A549 (cell line): Measurements from ENCODE around the gene UBE2S. TPM values are rescaled to one million over a fixed set of nuclear protein-coding genes. Genes with fewer than 3 reads are reported as not detected.

Experiments used
- ATAC-seq, 2 experiments: fragments of 200-7000 bp in 1 of 2; fragments of >200 bp in 1 of 2; cut with Nextera tagmentation in 1 of 2; cut with Tn5 transposase in 1 of 2; 3 replicates each; pipeline versions ENCODE4 v1.8.0 to v1.9.1; 2018 to 2020; ENCODE audit warnings: mild to moderate bottlenecking in 1 of 2, moderate library complexity in 1 of 2
- CTCF ChIA-PET: fragments of 300-600 bp; sonication (Branson Sonifier 250); formaldehyde crosslinking; extraction: SDS; loops from one replicate; lab custom pipeline; 2021; ENCODE audit warnings: antibody characterized with exemption, inconsistent platforms; lab: Yijun Ruan, JAX
- POLR2A ChIA-PET: fragments of 350-600 bp; formaldehyde crosslinking; extraction: SDS; loops from one replicate; lab custom pipeline; 2021; ENCODE audit warnings: antibody characterized with exemption, inconsistent platforms; lab: Yijun Ruan, JAX
- DNase-seq, 2 experiments: peaks; one replicate each; pipeline versions ENCODE4 v3.0.0 to v3.0.0-alpha.2; 2011 to 2016; ENCODE audit warnings: low read depth in 1 of 2, low spot score in 1 of 2
- FAIRE-seq: peaks from 2 replicates; lab custom pipeline; 2011; peaks lifted over from hg19 to GRCh38; lab: Jason Lieb, UNC
- H3K27ac ChIP-seq, 2 experiments: fragments of >200 bp; sonication (Bioruptor Twin); formaldehyde crosslinking; 3 replicates each; pipeline ENCODE4 v1.5.1; 2016 to 2017
- H3K4me1 ChIP-seq: fragments of >200 bp; sonication (Bioruptor Twin); formaldehyde crosslinking; 3 replicates; pipeline ENCODE4 v1.6.1; 2016
- H3K4me2 ChIP-seq: fragments of >200 bp; sonication (Bioruptor Twin); formaldehyde crosslinking; 3 replicates; pipeline ENCODE4 v1.6.1; 2016
- H3K4me3 ChIP-seq: fragments of >200 bp; sonication (Bioruptor Twin); formaldehyde crosslinking; 3 replicates; pipeline ENCODE4 v1.5.1; 2016
- H3K9me3 ChIP-seq: fragments of >200 bp; sonication (Bioruptor Twin); formaldehyde crosslinking; 3 replicates; pipeline ENCODE4 v1.6.1; 2016
- CBX2 ChIP-seq: fragments of 200-600 bp; sonication (generic); IDR thresholded peaks from 2 replicates; pipeline ENCODE4 v1.6.1; 2016; ENCODE audit warnings: low read depth, mild to moderate bottlenecking, borderline replicate concordance
- EP300 ChIP-seq, 2 experiments: fragments of >200 bp; sonication (Bioruptor Twin); formaldehyde crosslinking; IDR thresholded peaks; 2 replicates in 1 of 2; 3 replicates in 1 of 2; pipeline ENCODE4 v1.6.1; 2016 to 2017
- FOXS1 ChIP-seq: fragments of 250-450 bp; sonication (Bioruptor Pico); IDR thresholded peaks from 2 replicates; pipeline ENCODE4 v1.5.0; 2020; ENCODE audit warnings: mild to moderate bottlenecking, moderate library complexity
- HEYL ChIP-seq: fragments of 250-450 bp; sonication (Bioruptor Pico); IDR thresholded peaks from 2 replicates; pipeline ENCODE4 v1.8.0; 2021; ENCODE audit warnings: mild to moderate bottlenecking, moderate library complexity
- JUN ChIP-seq, 2 experiments: fragments of >200 bp; sonication (Bioruptor Twin); formaldehyde crosslinking; IDR thresholded peaks; 2 replicates in 1 of 2; 3 replicates in 1 of 2; pipeline ENCODE4 v1.6.1; 2016 to 2017
- KDM5A ChIP-seq: fragments of 200-600 bp; sonication (generic); IDR thresholded peaks from 2 replicates; pipeline ENCODE4 v1.6.1; 2016; ENCODE audit warnings: antibody characterized with exemption, mild to moderate bottlenecking
- MYC ChIP-seq: IDR thresholded peaks from 2 replicates; pipeline ENCODE4 v1.6.1; 2012; ENCODE audit warnings: mild to moderate bottlenecking, inconsistent platforms, low read length, improper control_type of control experiment, borderline replicate concordance
- PHF8 ChIP-seq: fragments of 200-600 bp; sonication (generic); IDR thresholded peaks from 2 replicates; pipeline ENCODE4 v1.6.1; 2016; ENCODE audit warnings: low read depth, mild to moderate bottlenecking, antibody characterized with exemption, moderate library complexity, borderline replicate concordance
- POLR2A ChIP-seq: IDR thresholded peaks from 2 replicates; pipeline ENCODE4 v1.6.1; 2012; ENCODE audit warnings: mild to moderate bottlenecking, low read length
- RAD21 ChIP-seq, 2 experiments: fragments of >200 bp in 1 of 2; sonication (Bioruptor Twin) in 1 of 2; formaldehyde crosslinking in 1 of 2; IDR thresholded peaks in 1 of 2; conservative IDR thresholded peaks in 1 of 2; 2 replicates in 1 of 2; 3 replicates in 1 of 2; pipeline ENCODE4 v1.6.1; 2012 to 2018; ENCODE audit warnings: inconsistent platforms in 1 of 2
- RARB ChIP-seq: fragments of 250-450 bp; sonication (Bioruptor Pico); IDR thresholded peaks from 2 replicates; pipeline ENCODE4 v1.8.0; 2021; ENCODE audit warnings: mild to moderate bottlenecking, moderate library complexity
- RFX5 ChIP-seq: fragments of 450-650 bp; IDR thresholded peaks from 2 replicates; pipeline ENCODE4 v1.7.1; 2014; ENCODE audit warnings: antibody characterized with exemption, mild to moderate bottlenecking, moderate library complexity
- RNF2 ChIP-seq: fragments of 200-600 bp; sonication (generic); IDR thresholded peaks from 2 replicates; pipeline ENCODE4 v1.6.1; 2016; ENCODE audit warnings: low read depth, mild to moderate bottlenecking, antibody characterized with exemption, moderate library complexity, borderline replicate concordance
- SMC3 ChIP-seq: fragments of >200 bp; sonication (Bioruptor Twin); formaldehyde crosslinking; IDR thresholded peaks from 3 replicates; pipeline ENCODE4 v1.6.1; 2018; ENCODE audit warnings: inconsistent platforms
- TFCP2L1 ChIP-seq: fragments of 250-450 bp; sonication (Bioruptor Pico); IDR thresholded peaks from 2 replicates; pipeline ENCODE4 v1.5.0; 2021; ENCODE audit warnings: mild to moderate bottlenecking
- ZFP36 ChIP-seq: fragments of 450-650 bp; IDR thresholded peaks from 2 replicates; pipeline ENCODE4 v1.6.1; 2014; ENCODE audit warnings: borderline replicate concordance; ENCODE audit not compliant: partially characterized antibody
- ZNF302 ChIP-seq: fragments of 250-450 bp; sonication (Bioruptor Pico); IDR thresholded peaks from 2 replicates; pipeline ENCODE4 v1.9.0; 2021; ENCODE audit warnings: inconsistent platforms, mild to moderate bottlenecking, moderate library complexity
- WGBS: methylation state at CpG from one replicate; pipeline ENCODE4 v1.1.6; 2017; ENCODE audit errors: missing lambda C conversion rate; 5-methylcytosine and 5-hydroxymethylcytosine counted together
- polyA plus RNA-seq, 4 experiments: library from polyadenylated mRNA; depleted of rRNA in 3 of 4; stranded (reverse); fragments of >200 nt; fragmentation: RNase III in 1 of 4; extraction: RNeasy Plus Mini Kit Qiagen cat#74134 plus additional on column Dnase treatment in 1 of 4; gene quantifications; 2 replicates in 3 of 4; 3 replicates in 1 of 4; pipeline ENCODE4 v1.2.3, GENCODE V29; 2011 to 2017
- TF ChIP-seq, protein P1 (sequence below): IDR thresholded peaks from 2 replicates; pipeline ENCODE4 v1.6.1; 2012; ENCODE audit warnings: low read depth, borderline replicate concordance
- TF ChIP-seq, protein P2 (sequence below): IDR thresholded peaks from 2 replicates; pipeline ENCODE4 v1.6.1; 2012
- TF ChIP-seq, protein P3 (sequence below): fragments of >200 bp; sonication (Bioruptor Twin); formaldehyde crosslinking; IDR thresholded peaks from 3 replicates; pipeline ENCODE4 v1.5.1; 2016
- TF ChIP-seq, protein P4 (sequence below): fragments of 200-600 bp; sonication (generic); IDR thresholded peaks from 2 replicates; pipeline ENCODE4 v1.6.1; 2016; ENCODE audit warnings: antibody characterized with exemption, mild to moderate bottlenecking, moderate library complexity
- TF ChIP-seq, protein P5 (sequence below): fragments of 250-450 bp; sonication (Bioruptor Pico); IDR thresholded peaks from 2 replicates; pipeline ENCODE4 v1.5.0; 2020; ENCODE audit warnings: low read depth, mild to moderate bottlenecking, moderate library complexity

UBE2S gene
- polyA plus RNA-seq, 2 of the 4 experiments (the other 2 are of a cell fraction) = 139 to 295 TPM

DNA sequence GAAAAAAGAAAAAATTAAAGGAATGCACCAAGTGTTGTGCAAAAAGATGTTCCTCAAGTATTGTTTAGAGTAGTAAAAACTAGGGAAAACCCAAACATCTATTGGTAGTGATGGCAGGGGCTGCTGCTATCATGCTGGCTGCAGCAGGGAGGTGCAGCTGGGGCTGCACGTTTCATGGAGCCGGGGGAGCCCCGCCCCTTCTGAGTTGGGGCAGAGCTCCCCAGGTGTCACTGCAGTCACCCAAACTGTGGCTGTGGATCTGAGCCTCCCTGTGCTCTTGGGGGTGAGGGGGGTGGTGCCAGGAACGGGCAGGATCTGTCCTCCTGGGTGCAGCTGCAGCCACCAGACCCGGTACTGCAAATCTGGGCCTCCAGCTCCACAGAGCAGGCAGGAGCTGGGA is 11.5 kb upstream of the UBE2S start:
- H3K27ac ChIP-seq = no peak overlapping the region
- WGBS = 39% methylated on average over 5 of the region's 5 CpGs
- peak in 1 of 2 experiments; percentile 13; a peak in 1 of 6 replicates for ATAC-seq

DNA sequence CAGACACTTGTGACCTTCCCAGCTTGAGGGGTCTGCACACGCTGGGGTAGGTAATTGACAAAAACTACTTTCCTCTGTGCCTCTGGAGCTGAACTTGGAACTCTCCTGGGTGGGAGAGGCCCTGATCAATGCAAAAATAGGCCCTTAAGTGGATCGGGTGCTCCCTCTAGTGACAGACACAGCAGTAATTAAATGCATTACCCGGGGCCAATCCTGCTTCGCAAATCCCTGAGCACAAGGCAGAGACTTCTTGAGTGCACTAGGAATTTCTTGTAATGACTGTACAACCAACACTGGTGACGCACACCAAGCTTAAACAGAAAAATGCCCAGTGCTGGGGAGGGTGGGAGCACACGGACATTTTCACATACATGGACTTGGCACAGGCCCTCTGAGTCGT is 10.6 kb upstream of the UBE2S start:
- TF ChIP-seq RFX5 (peak; percentile 45; the same call in 1 of the 2 replicates), SMC3 (peak; percentile 92), RAD21 (conservative IDR thresholded peaks at IDR 0.05 in 1 of 2, IDR thresholded peaks at IDR 0.05 in 1 of 2) (peak; percentile 97 to 99), RNF2 (no peak), EP300 (IDR thresholded peaks at IDR 0.05) (no peak)
- TF ChIP-seq, protein P1, sequence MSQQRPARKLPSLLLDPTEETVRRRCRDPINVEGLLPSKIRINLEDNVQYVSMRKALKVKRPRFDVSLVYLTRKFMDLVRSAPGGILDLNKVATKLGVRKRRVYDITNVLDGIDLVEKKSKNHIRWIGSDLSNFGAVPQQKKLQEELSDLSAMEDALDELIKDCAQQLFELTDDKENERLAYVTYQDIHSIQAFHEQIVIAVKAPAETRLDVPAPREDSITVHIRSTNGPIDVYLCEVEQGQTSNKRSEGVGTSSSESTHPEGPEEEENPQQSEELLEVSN = peak; percentile 50; the same call in 1 of the 2 replicates
- TF ChIP-seq, protein P2, sequence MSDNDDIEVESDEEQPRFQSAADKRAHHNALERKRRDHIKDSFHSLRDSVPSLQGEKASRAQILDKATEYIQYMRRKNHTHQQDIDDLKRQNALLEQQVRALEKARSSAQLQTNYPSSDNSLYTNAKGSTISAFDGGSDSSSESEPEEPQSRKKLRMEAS = peak; percentile 76
- TF ChIP-seq, protein P3, sequence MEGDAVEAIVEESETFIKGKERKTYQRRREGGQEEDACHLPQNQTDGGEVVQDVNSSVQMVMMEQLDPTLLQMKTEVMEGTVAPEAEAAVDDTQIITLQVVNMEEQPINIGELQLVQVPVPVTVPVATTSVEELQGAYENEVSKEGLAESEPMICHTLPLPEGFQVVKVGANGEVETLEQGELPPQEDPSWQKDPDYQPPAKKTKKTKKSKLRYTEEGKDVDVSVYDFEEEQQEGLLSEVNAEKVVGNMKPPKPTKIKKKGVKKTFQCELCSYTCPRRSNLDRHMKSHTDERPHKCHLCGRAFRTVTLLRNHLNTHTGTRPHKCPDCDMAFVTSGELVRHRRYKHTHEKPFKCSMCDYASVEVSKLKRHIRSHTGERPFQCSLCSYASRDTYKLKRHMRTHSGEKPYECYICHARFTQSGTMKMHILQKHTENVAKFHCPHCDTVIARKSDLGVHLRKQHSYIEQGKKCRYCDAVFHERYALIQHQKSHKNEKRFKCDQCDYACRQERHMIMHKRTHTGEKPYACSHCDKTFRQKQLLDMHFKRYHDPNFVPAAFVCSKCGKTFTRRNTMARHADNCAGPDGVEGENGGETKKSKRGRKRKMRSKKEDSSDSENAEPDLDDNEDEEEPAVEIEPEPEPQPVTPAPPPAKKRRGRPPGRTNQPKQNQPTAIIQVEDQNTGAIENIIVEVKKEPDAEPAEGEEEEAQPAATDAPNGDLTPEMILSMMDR = peak; percentile 95
- TF ChIP-seq, protein P4, sequence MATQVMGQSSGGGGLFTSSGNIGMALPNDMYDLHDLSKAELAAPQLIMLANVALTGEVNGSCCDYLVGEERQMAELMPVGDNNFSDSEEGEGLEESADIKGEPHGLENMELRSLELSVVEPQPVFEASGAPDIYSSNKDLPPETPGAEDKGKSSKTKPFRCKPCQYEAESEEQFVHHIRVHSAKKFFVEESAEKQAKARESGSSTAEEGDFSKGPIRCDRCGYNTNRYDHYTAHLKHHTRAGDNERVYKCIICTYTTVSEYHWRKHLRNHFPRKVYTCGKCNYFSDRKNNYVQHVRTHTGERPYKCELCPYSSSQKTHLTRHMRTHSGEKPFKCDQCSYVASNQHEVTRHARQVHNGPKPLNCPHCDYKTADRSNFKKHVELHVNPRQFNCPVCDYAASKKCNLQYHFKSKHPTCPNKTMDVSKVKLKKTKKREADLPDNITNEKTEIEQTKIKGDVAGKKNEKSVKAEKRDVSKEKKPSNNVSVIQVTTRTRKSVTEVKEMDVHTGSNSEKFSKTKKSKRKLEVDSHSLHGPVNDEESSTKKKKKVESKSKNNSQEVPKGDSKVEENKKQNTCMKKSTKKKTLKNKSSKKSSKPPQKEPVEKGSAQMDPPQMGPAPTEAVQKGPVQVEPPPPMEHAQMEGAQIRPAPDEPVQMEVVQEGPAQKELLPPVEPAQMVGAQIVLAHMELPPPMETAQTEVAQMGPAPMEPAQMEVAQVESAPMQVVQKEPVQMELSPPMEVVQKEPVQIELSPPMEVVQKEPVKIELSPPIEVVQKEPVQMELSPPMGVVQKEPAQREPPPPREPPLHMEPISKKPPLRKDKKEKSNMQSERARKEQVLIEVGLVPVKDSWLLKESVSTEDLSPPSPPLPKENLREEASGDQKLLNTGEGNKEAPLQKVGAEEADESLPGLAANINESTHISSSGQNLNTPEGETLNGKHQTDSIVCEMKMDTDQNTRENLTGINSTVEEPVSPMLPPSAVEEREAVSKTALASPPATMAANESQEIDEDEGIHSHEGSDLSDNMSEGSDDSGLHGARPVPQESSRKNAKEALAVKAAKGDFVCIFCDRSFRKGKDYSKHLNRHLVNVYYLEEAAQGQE = no peak
- peak; percentile 94 for FAIRE-seq
- POLR2A ChIA-PET = interaction anchor here (2.0 kb wide), 1 partner anchor 11 kb away, joined by 18 read pairs; the partner anchor contains the start of gene UBE2S

More for the DNA sequence above, 11.5 kb upstream of the UBE2S start:
- FAIRE-seq (no peak), DNase-seq (no peak)
- Histone ChIP-seq H3K9me3 (no peaks in the 10 kb centered on the region), H3K4me3 (no peak overlapping the region), H3K4me1 (peaks cover 8% of the 10 kb centered on the region; the same call in 1 of the 3 replicates), H3K4me2 (no peak overlapping the region)
- POLR2A ChIA-PET = interaction anchor here (0.7 to 2.0 kb wide), 3 partner anchors 12 to 334 kb away, joined by 4 to 18 read pairs (median 4); partner anchors contain the start of gene UBE2S
- CTCF ChIA-PET = interaction anchor here (0.7 to 5.7 kb wide), 58 partner anchors 9 to 336 kb away, joined by 3 to 107 read pairs (median 7); partner anchors contain the start of genes DNAAF3, HSPBP1, PPP1R12C and SHISA7
- TF ChIP-seq RNF2 (no peak), ZNF302 (CRISPR knock-in tag) (no peak), JUN (IDR thresholded peaks at IDR 0.05) (no peak), RARB (CRISPR knock-in tag) (no peak), HEYL (no peak), CBX2 (no peak), PHF8 (no peak), TFCP2L1 (no peak), ZFP36 (no peak), KDM5A (no peak), FOXS1 (no peak), MYC (no peak), POLR2A (no peak)
- TF ChIP-seq, protein P3 = no peak
- TF ChIP-seq, protein P5, sequence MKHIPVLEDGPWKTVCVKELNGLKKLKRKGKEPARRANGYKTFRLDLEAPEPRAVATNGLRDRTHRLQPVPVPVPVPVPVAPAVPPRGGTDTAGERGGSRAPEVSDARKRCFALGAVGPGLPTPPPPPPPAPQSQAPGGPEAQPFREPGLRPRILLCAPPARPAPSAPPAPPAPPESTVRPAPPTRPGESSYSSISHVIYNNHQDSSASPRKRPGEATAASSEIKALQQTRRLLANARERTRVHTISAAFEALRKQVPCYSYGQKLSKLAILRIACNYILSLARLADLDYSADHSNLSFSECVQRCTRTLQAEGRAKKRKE (CRISPR knock-in tag) = no peak
- TF ChIP-seq, protein P2 = no peak

More for the DNA sequence above, 10.6 kb upstream of the UBE2S start:
- peaks cover 8% of the 10 kb centered on the region; the same call in 1 of the 3 replicates for H3K4me1 ChIP-seq
- DNase-seq = peak; percentile 88 to 91
- no peak overlapping the region for H3K4me2 ChIP-seq
- no peak overlapping the region for H3K4me3 ChIP-seq
- peak; percentile 94 to 95 for ATAC-seq
- peak overlapping the region in 1 of 2 experiments; percentile 6; a peak in 1 of 6 replicates for H3K27ac ChIP-seq
- H3K9me3 ChIP-seq = no peaks in the 10 kb centered on the region
- 16% methylated on average over 7 of the region's 7 CpGs for WGBS
- CTCF ChIA-PET = interaction anchor here (0.6 to 5.7 kb wide), 92 partner anchors 10 to 765 kb away, joined by 3 to 107 read pairs (median 5); partner anchors contain the start of genes DNAAF3, HSPBP1, PPP1R12C and SHISA7
